GM20000 (cell line): Measurements from ENCODE around the gene ACBD4.

ENCODE experiments used
- DNase-seq: peaks from one replicate; pipeline ENCODE4 v3.0.0; 2012; ENCODE audit warnings: low spot score
- CTCF ChIP-seq: IDR thresholded peaks from 2 replicates; pipeline ENCODE4 v1.5.1; 2012; ENCODE audit warnings: mild to moderate bottlenecking, control low read depth; ENCODE audit errors: extremely low read depth, missing control alignments

Gene ACBD4

GRCh38 chr17:45104907-45105624 lies 30.4 kb upstream of the ACBD4 start:
- TF ChIP-seq CTCF = no peak
- no peak for DNase-seq

DNA sequence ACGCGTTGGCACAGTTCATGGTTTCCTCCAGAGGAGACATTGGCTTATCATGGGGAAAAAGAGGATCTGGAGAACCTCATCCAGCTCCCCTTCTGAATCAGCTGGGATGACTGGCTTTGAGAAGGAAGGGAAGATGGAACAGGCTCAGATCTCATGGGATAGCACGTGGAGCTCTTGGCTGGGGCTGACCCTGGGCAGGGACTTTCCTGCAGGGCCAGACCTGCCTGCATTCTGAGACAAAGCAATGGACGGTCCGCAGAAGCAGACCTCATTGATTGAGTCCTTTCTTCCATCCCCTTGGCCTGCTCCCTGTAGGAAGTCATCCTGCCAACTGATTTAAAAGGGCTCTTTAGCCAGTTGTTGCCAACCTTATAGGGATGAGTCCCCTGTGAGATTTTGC lies 29.4 kb upstream of the ACBD4 start:
- no peak for TF ChIP-seq CTCF
- no peak for DNase-seq

DNA sequence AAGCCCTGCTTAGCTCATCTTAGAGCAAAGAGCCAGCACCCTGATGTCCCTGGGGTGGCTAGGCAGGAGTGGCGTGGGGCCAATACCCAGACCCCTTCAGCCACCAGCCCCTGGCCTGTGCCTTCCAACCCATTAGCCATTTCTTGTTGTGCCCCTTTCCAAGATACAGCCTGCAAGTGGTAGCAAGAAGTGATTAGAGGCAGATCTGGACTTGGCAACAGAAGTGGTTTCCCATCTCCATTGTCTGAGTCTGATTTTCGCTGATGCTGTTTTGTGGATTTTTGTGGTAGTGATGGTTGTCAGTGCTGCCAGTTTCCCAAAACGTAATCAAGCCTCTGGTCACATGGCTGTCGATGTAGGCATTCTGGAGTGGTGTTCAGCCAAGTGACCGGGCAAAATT lies 28.9 kb upstream of the ACBD4 start:
- TF ChIP-seq CTCF = no peak
- DNase-seq = no peak

DNA sequence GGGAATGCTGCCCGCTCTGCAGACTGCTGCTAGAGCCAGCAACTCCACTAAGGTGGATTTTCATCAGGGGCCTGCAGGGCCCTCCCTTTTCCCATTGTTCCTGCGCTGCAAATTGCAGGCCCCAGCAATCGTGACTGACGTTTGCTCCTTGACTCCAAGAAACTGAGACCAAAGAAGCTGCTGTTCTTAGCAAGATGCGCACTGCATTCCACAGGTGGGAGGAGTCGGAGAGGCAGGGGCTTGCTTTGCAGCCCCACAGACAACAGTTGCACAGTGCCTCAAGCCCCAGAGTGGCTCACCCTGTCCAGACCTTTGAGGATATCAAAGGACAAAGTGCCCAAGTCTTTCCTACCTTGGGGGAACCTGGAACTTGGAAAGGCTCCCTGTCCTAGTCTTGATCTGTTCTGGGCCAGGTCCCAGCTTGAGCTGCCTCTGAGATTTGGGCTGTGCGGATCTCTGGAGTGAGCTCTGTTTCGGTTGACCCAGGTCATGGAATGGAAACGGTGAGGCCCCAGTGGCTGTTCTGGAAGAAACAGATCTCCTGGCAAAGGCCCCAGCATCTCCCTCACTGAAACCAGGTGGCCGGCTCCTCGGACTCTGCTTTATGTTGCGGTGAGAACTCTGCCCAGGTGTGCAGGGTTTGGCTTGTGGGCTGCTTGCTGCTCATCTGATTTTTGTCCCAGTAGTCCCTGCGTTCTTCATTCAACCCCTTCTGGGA lies 28.0 kb upstream of the ACBD4 start:
- DNase-seq = no peak

GRCh38 chr17:45108051-45108450 lies 27.4 kb upstream of the ACBD4 start:
- no peak for TF ChIP-seq CTCF
- DNase-seq = no peak

More for the DNA sequence above, 28.0 kb upstream of the ACBD4 start:
- TF ChIP-seq CTCF = no peak

DNA sequence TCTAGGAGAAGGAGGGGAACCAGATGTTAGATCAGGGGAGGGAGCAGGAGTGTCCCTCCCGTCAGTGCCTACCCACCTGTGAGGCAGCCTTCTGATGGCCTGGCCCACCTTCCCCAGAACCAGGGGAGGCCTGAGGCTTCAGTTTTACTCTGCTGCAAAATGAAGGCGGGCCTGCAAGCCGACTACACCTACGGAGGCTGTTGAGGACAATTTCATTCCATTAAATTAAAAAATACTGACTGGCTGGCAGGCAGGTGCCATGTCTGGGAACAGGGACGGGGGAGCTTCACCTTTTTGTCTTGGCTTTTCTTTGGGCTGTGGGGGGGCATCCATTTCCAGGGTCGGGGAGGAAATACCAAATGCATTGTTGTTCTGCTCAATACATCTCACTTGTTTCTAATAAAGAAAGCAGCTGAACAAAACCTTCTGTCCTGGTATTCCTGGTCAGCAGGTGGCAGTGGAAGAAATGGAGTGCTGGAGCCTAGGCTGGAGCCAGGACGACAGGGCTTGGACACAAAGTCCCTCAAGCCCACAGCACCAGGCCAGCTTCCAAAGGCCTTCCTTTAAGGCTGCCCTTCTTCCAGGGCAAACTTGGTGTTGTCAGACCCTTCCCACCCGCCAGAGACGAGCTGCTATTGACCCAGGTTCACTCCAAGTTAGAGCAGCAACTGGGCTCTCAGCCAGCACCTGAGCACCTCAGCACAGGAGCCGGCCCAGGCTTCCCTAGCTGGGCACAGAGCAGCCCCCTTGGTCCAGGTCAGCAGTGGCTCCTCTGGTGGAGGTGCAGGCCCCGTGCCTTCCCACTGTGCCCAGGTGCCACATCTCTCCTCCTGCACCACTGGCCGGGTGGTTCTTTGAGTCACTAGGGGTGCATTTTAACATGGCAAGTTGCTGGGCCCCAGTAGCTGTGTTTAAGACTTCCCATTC lies 26.6 kb upstream of the ACBD4 start:
- DNase-seq = no peak
- no peak for TF ChIP-seq CTCF
